Dermis microvascular lymphatic vessel endothelial cell (primary cell): Measurements from ENCODE around the gene SYT12. TPM values are rescaled to one million over a fixed set of nuclear protein-coding genes. Genes with fewer than 3 reads are reported as not detected.

Experiments used
- DNase-seq, 2 donors: peaks; one replicate each; pipeline versions ENCODE4 v3.0.0 to v3.0.0-alpha.2; 2010; ENCODE audit warnings: low read depth in 2 of 2
- total RNA-seq: library from RNA; depleted of rRNA; stranded (reverse); fragments of >200 nt; gene quantifications from 2 replicates; pipeline ENCODE4 v1.2.1, GENCODE V29; 2014

SYT12 gene
- total RNA-seq, 1 donor from 2014 or later, result under 0.01 TPM

GRCh38 chr11:67027943-67028542 is 5.1 kb downstream of the SYT12 start:
- no peak for DNase-seq

GRCh38 chr11:67029146-67029545 is 6.2 kb downstream of the SYT12 start:
- no peak for DNase-seq

- DNase-seq, result no peak
Observed at GRCh38 chr11:67030976-67031375, 8.0 kb downstream of the SYT12 start.

- DNase-seq, result no peak
Observed at GRCh38 chr11:67031791-67032561, 9.0 kb downstream of the SYT12 start.

- DNase-seq, result peak in 1 of 2 donors; percentile 47
Observed at GRCh38 chr11:67032830-67033551, 10.1 kb downstream of the SYT12 start.

GRCh38 chr11:67033661-67034166 is 10.8 kb downstream of the SYT12 start:
- no peak for DNase-seq

- no peak for DNase-seq
Observed at GRCh38 chr11:67034350-67034749, 11.4 kb downstream of the SYT12 start.

GRCh38 chr11:67040147-67040546 is 17.2 kb downstream of the SYT12 start:
- DNase-seq, result no peak

GRCh38 chr11:67041602-67042001 is 18.7 kb downstream of the SYT12 start:
- DNase-seq, result no peak

GRCh38 chr11:67043572-67044349 is 20.8 kb downstream of the SYT12 start:
- DNase-seq, result no peak

- DNase-seq, result no peak
Observed at GRCh38 chr11:67044496-67044895, 21.6 kb downstream of the SYT12 start.

- peak in 1 of 2 donors; percentile 42 for DNase-seq
Observed at GRCh38 chr11:67045314-67045713, 22.4 kb downstream of the SYT12 start.

GRCh38 chr11:67048515-67049130 is 25.7 kb downstream of the SYT12 start:
- no peak for DNase-seq

GRCh38 chr11:67050139-67050538 is 27.2 kb downstream of the SYT12 start:
- DNase-seq, result no peak

GRCh38 chr11:67051180-67051893 is 28.4 kb downstream of the SYT12 start:
- DNase-seq, result no peak

- no peak for DNase-seq
Observed at GRCh38 chr11:67051945-67052488, 29.1 kb downstream of the SYT12 start.

- no peak for DNase-seq
Observed at GRCh38 chr11:67052891-67053290, 30.0 kb downstream of the SYT12 start.

- DNase-seq, result peak in 1 of 2 donors; percentile 53
Observed at GRCh38 chr11:67053896-67054329, 31.0 kb downstream of the SYT12 start.

- DNase-seq, result no peak
Observed at GRCh38 chr11:67054346-67054835, 31.5 kb downstream of the SYT12 start.
